Mucosa of stomach (tissue), 1 donor: ENCODE measurements around the gene ABCC12.

ENCODE experiments used
- H3K27me3 ChIP-seq: one replicate; pipeline ENCODE4 v1.7.0; 2013; ENCODE audit warnings: mild to moderate bottlenecking, low read length; ENCODE audit not compliant: control insufficient read depth, insufficient read depth
- H3K36me3 ChIP-seq: one replicate; pipeline ENCODE4 v1.7.0; 2013; ENCODE audit warnings: low read length; ENCODE audit not compliant: control insufficient read depth, insufficient read depth
- H3K4me1 ChIP-seq: one replicate; pipeline ENCODE4 v1.7.0; 2013; ENCODE audit warnings: mild to moderate bottlenecking, low read length; ENCODE audit not compliant: control insufficient read depth, insufficient read depth
- H3K4me3 ChIP-seq: one replicate; pipeline ENCODE4 v1.7.0; 2013; ENCODE audit warnings: low read length
- H3K9ac ChIP-seq: one replicate; pipeline ENCODE4 v1.7.0; 2013; ENCODE audit warnings: mild to moderate bottlenecking, low read length, moderate library complexity
- H3K9me3 ChIP-seq: one replicate; pipeline ENCODE4 v1.7.0; 2013; ENCODE audit warnings: mild to moderate bottlenecking, low read length, moderate library complexity; ENCODE audit not compliant: control insufficient read depth
- donor health status: Pancreatic carcinoma.

Gene ABCC12

GRCh38 chr16:48139517-48139916 is 16.3 kb downstream of the ABCC12 start:
- H3K9ac ChIP-seq = no peak overlapping the region
- no peaks in the 10 kb centered on the region for H3K36me3 ChIP-seq
- no peak overlapping the region for H3K4me3 ChIP-seq
- H3K27me3 ChIP-seq = no peaks in the 10 kb centered on the region
- no peaks in the 10 kb centered on the region for H3K9me3 ChIP-seq
- H3K4me1 ChIP-seq = no peaks in the 10 kb centered on the region

GRCh38 chr16:48138543-48138942 is 17.2 kb downstream of the ABCC12 start:
- Histone ChIP-seq H3K4me3 (no peak overlapping the region), H3K27me3 (no peaks in the 10 kb centered on the region), H3K9me3 (no peaks in the 10 kb centered on the region)

GRCh38 chr16:48137822-48138221 is 18.0 kb downstream of the ABCC12 start:
- Histone ChIP-seq H3K4me1 (no peaks in the 10 kb centered on the region), H3K27me3 (no peaks in the 10 kb centered on the region), H3K36me3 (no peaks in the 10 kb centered on the region), H3K4me3 (no peak overlapping the region), H3K9me3 (no peaks in the 10 kb centered on the region), H3K9ac (no peak overlapping the region)

More at GRCh38 chr16:48138543-48138942, 17.2 kb downstream of the ABCC12 start:
- no peak overlapping the region for H3K9ac ChIP-seq
- no peaks in the 10 kb centered on the region for H3K4me1 ChIP-seq
- H3K36me3 ChIP-seq = no peaks in the 10 kb centered on the region

GRCh38 chr16:48136547-48137360 is 19.0 kb downstream of the ABCC12 start:
- Histone ChIP-seq H3K4me1 (no peaks in the 10 kb centered on the region), H3K36me3 (no peaks in the 10 kb centered on the region), H3K9me3 (no peaks in the 10 kb centered on the region), H3K9ac (no peak overlapping the region), H3K4me3 (no peak overlapping the region), H3K27me3 (no peaks in the 10 kb centered on the region)

GRCh38 chr16:48133455-48134211 is 22.2 kb downstream of the ABCC12 start:
- H3K4me1 ChIP-seq = no peaks in the 10 kb centered on the region
- H3K4me3 ChIP-seq = no peak overlapping the region
- H3K9me3 ChIP-seq = no peaks in the 10 kb centered on the region
- H3K36me3 ChIP-seq = no peaks in the 10 kb centered on the region
- no peak overlapping the region for H3K9ac ChIP-seq
- H3K27me3 ChIP-seq = no peaks in the 10 kb centered on the region

- no peaks in the 10 kb centered on the region for H3K9me3 ChIP-seq
- no peaks in the 10 kb centered on the region for H3K4me1 ChIP-seq
- no peak overlapping the region for H3K4me3 ChIP-seq
- H3K36me3 ChIP-seq = no peaks in the 10 kb centered on the region
- no peak overlapping the region for H3K9ac ChIP-seq
- no peaks in the 10 kb centered on the region for H3K27me3 ChIP-seq
Measured at GRCh38 chr16:48132696-48133095, 23.1 kb downstream of the ABCC12 start.

GRCh38 chr16:48131201-48131935 is 24.4 kb downstream of the ABCC12 start:
- Histone ChIP-seq H3K4me1 (peaks cover 6% of the 10 kb centered on the region), H3K27me3 (no peaks in the 10 kb centered on the region), H3K9ac (no peak overlapping the region), H3K36me3 (no peaks in the 10 kb centered on the region), H3K4me3 (no peak overlapping the region), H3K9me3 (no peaks in the 10 kb centered on the region)

GRCh38 chr16:48129926-48130325 is 25.9 kb downstream of the ABCC12 start:
- peaks cover 6% of the 10 kb centered on the region for H3K4me1 ChIP-seq
- no peak overlapping the region for H3K9ac ChIP-seq
- H3K9me3 ChIP-seq = no peaks in the 10 kb centered on the region

GRCh38 chr16:48128769-48129168 is 27.0 kb downstream of the ABCC12 start:
- H3K4me1 ChIP-seq = peaks cover 6% of the 10 kb centered on the region
- H3K36me3 ChIP-seq = no peaks in the 10 kb centered on the region
- H3K9me3 ChIP-seq = no peaks in the 10 kb centered on the region
- no peak overlapping the region for H3K4me3 ChIP-seq
- H3K9ac ChIP-seq = no peak overlapping the region
- H3K27me3 ChIP-seq = no peaks in the 10 kb centered on the region

More at GRCh38 chr16:48129926-48130325, 25.9 kb downstream of the ABCC12 start:
- Histone ChIP-seq H3K36me3 (no peaks in the 10 kb centered on the region), H3K27me3 (no peaks in the 10 kb centered on the region), H3K4me3 (no peak overlapping the region)

- H3K4me3 ChIP-seq = no peak overlapping the region
- H3K9me3 ChIP-seq = no peaks in the 10 kb centered on the region
- no peaks in the 10 kb centered on the region for H3K27me3 ChIP-seq
- no peaks in the 10 kb centered on the region for H3K36me3 ChIP-seq
- peaks cover 6% of the 10 kb centered on the region for H3K4me1 ChIP-seq
- no peak overlapping the region for H3K9ac ChIP-seq
Measured at GRCh38 chr16:48126801-48127644, 28.8 kb downstream of the ABCC12 start.

GRCh38 chr16:48125888-48126287 is 29.9 kb downstream of the ABCC12 start:
- Histone ChIP-seq H3K4me1 (peaks cover 6% of the 10 kb centered on the region), H3K4me3 (no peak overlapping the region), H3K9ac (no peak overlapping the region), H3K36me3 (no peaks in the 10 kb centered on the region), H3K9me3 (no peaks in the 10 kb centered on the region), H3K27me3 (no peaks in the 10 kb centered on the region)
